ENCODE data around the gene CSPG5. TPM values are rescaled to one million over a fixed set of nuclear protein-coding genes. Genes with fewer than 3 reads are reported as not detected.

The CSPG5 gene
- total and polyA plus RNA-seq, 2 donors from 2014 or later: 0.16 to 0.67 TPM

DNA sequence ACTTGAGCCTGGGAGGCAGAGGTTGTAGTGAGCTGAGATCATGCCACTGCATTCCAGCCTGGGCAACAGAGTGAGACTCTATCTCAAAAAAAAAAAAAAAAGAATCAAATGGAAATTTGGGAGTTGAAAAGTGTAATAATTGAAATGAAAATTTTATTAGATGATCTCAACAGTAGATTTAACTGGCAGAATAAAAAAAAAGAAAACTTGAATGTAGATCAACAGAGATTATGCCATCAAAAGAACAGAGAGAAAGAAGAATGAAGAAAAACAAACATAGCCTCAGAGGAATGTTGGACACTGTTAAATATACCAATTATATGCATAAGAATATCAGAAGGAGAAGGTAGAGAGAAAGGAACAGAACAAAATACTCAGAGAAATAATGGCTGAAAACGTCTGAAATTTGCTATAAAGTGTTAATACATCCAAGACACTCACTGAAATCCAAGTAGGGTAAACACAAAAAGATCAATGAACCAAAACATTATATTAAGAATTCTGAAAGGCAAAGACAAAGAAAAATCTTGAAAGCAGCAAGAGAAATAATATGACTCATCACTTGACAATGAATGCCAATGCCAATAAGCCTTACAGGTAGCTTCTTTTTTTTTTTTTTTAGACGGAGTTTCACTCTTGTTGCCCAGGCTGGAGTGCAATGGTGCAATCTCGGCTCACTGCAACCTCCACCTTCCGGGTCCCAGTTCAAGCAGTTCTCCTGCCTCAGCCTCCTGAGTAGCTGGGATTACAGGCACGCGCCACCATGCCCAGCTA lies 50.5 kb downstream of the CSPG5 start:
- H3K9me3 ChIP-seq (ENCODE audit: control insufficient read depth in 2 of 3, insufficient read depth in 1 of 3, low read length in 3 of 3): no peaks in the 10 kb centered on the region
- no peaks in the 10 kb centered on the region for H3K27me3 ChIP-seq (ENCODE audit: control insufficient read depth, insufficient read depth, low read length)
- DNase-seq (no peak), FAIRE-seq (no peak)
- intact Hi-C loops (cut with DNase I): loop anchor here (10.0 kb wide), 1 partner anchor 257 kb away; the partner anchor contains the start of gene SMARCC1
- H3K36me3 ChIP-seq (ENCODE audit: control insufficient read depth in 2 of 3, insufficient read depth in 3 of 3, low read length in 3 of 3): no peaks in the 10 kb centered on the region
- no peak overlapping the region for H3K27ac ChIP-seq (ENCODE audit: low read depth in 2 of 2, low read length in 2 of 2)
- no peak overlapping the region for H3K9ac ChIP-seq (ENCODE audit: low read length in 3 of 3)
- TF ChIP-seq CTCF (IDR thresholded peaks at IDR 0.05; ENCODE audit: borderline replicate concordance, extremely low read depth, insufficient read depth): no peak
- H3K4me1 ChIP-seq (ENCODE audit: control insufficient read depth in 2 of 3, insufficient read depth in 2 of 3, low read depth in 1 of 3, low read length in 3 of 3): no peaks in the 10 kb centered on the region
- H3K4me3 ChIP-seq (ENCODE audit: low read length in 3 of 3): no peak overlapping the region

DNA sequence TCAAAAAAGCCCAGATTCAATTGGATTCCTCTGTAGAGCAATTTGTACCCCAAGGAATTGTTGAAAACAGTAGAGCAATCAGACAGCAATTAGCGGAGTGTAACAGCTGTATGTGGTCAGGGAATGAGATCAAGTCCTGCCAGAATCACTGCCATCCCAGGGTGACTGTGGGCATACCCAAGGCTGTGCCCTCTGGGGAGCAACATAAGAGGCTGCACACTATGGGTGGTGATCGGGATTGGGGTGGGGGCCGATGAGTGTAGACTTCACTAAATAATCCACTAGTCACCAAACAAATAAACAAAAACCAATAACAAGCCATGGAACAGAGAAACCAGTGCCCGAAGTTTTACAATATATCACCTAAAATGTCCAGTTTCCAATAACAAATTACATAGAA lies 53.0 kb downstream of the CSPG5 start:
- FAIRE-seq (no peak), DNase-seq (no peak)
- Histone ChIP-seq H3K9ac (ENCODE audit: low read length in 3 of 3) (no peak overlapping the region), H3K9me3 (ENCODE audit: control insufficient read depth in 2 of 3, insufficient read depth in 1 of 3, low read length in 3 of 3) (no peaks in the 10 kb centered on the region), H3K4me3 (ENCODE audit: low read length in 3 of 3) (no peak overlapping the region), H3K4me1 (ENCODE audit: control insufficient read depth in 2 of 3, insufficient read depth in 2 of 3, low read depth in 1 of 3, low read length in 3 of 3) (peaks cover 0 to 4% (median 0%) of the 10 kb centered on the region in 3 donors), H3K27me3 (ENCODE audit: control insufficient read depth, insufficient read depth, low read length) (no peaks in the 10 kb centered on the region), H3K27ac (ENCODE audit: low read depth in 2 of 2, low read length in 2 of 2) (no peak overlapping the region), H3K36me3 (ENCODE audit: control insufficient read depth in 2 of 3, insufficient read depth in 3 of 3, low read length in 3 of 3) (no peaks in the 10 kb centered on the region)
- TF ChIP-seq CTCF (IDR thresholded peaks at IDR 0.05; ENCODE audit: borderline replicate concordance, extremely low read depth, insufficient read depth): no peak
- intact Hi-C loops (cut with DNase I): loop anchor here (10.0 kb wide), 1 partner anchor 259 kb away; the partner anchor contains the start of gene SMARCC1

GRCh38 chr3:47523310-47524073 lies 55.2 kb downstream of the CSPG5 start:
- TF ChIP-seq CTCF (IDR thresholded peaks at IDR 0.05; ENCODE audit: borderline replicate concordance, extremely low read depth, insufficient read depth): no peak
- Histone ChIP-seq H3K27me3 (ENCODE audit: control insufficient read depth, insufficient read depth, low read length) (no peaks in the 10 kb centered on the region), H3K36me3 (ENCODE audit: control insufficient read depth in 2 of 3, insufficient read depth in 3 of 3, low read length in 3 of 3) (no peaks in the 10 kb centered on the region), H3K4me1 (ENCODE audit: control insufficient read depth in 2 of 3, insufficient read depth in 2 of 3, low read depth in 1 of 3, low read length in 3 of 3) (peaks cover 0 to 4% (median 0%) of the 10 kb centered on the region in 3 donors), H3K9me3 (ENCODE audit: control insufficient read depth in 2 of 3, insufficient read depth in 1 of 3, low read length in 3 of 3) (no peaks in the 10 kb centered on the region), H3K9ac (ENCODE audit: low read length in 3 of 3) (no peak overlapping the region), H3K4me3 (ENCODE audit: low read length in 3 of 3) (no peak overlapping the region), H3K27ac (ENCODE audit: low read depth in 2 of 2, low read length in 2 of 2) (no peak overlapping the region)
- DNase-seq: no peak
- no peak for FAIRE-seq
- intact Hi-C loops (cut with DNase I): loop anchor here (10.0 kb wide), 1 partner anchor 261 kb away; the partner anchor contains the start of gene SMARCC1
